GM10266 (cell line): Measurements from ENCODE around the gene TMX3.

ENCODE experiments used
- DNase-seq: peaks from one replicate; pipeline ENCODE4 v3.0.0; 2012; ENCODE audit errors: extremely low spot score
- CTCF ChIP-seq: IDR thresholded peaks from 2 replicates; pipeline ENCODE4 v1.5.1; 2012; ENCODE audit warnings: mild to moderate bottlenecking, low read depth; ENCODE audit not compliant: control insufficient read depth, insufficient read depth; ENCODE audit errors: missing control alignments

Gene TMX3

GRCh38 chr18:68714712-68715496 is at the start of gene TMX3:
Gene TMX3, minus strand, starts transcription at chr18:68715108. Its CDS starts 127 bp downstream, at chr18:68714981.
- TF ChIP-seq CTCF, result no peak

GRCh38 chr18:68764016-68764415 is 49.1 kb upstream of the TMX3 start:
- DNase-seq, result no peak
- TF ChIP-seq CTCF, result no peak

More at GRCh38 chr18:68714712-68715496, at the start of gene TMX3:
- peak; percentile 95 for DNase-seq

GRCh38 chr18:68763083-68763482 is 48.2 kb upstream of the TMX3 start:
- no peak for TF ChIP-seq CTCF
- no peak for DNase-seq

- no peak for TF ChIP-seq CTCF
- DNase-seq, result no peak
Measured at GRCh38 chr18:68759308-68759707, 44.4 kb upstream of the TMX3 start.

- no peak for TF ChIP-seq CTCF
- no peak for DNase-seq
Measured at GRCh38 chr18:68757126-68757525, 42.2 kb upstream of the TMX3 start.

GRCh38 chr18:68742206-68742605 is 27.3 kb upstream of the TMX3 start:
- no peak for TF ChIP-seq CTCF
- DNase-seq, result no peak

GRCh38 chr18:68740966-68741365 is 26.1 kb upstream of the TMX3 start:
- TF ChIP-seq CTCF, result no peak
- no peak for DNase-seq
